ENCODE data around the gene TCAIM.
"Not testable (repeated sequence)": the region's sequence is repeated elsewhere in the genome, so short reads cannot be mapped to it uniquely, and the experiment has no call there.

DNA sequence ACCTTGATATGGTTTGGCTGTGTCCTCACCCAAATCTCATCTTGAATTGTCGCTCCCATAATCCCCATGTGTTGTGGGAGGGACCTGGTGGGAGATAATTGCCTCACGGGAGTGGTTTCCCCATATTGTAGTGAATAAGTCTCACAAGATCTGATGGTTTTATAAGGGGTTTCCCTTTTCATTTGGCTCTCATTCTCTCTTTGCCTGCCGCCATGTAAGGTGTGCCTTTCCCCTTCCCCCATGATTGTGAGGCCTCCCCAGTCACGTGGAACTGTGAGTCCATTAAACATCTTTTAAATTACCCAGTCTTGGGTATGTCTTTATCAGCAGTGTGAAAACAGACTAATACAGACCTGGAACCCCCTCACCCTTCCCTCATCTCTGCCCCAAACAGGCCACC, 79.6 kb downstream of the TCAIM start:
- TF ChIP-seq, protein P1, sequence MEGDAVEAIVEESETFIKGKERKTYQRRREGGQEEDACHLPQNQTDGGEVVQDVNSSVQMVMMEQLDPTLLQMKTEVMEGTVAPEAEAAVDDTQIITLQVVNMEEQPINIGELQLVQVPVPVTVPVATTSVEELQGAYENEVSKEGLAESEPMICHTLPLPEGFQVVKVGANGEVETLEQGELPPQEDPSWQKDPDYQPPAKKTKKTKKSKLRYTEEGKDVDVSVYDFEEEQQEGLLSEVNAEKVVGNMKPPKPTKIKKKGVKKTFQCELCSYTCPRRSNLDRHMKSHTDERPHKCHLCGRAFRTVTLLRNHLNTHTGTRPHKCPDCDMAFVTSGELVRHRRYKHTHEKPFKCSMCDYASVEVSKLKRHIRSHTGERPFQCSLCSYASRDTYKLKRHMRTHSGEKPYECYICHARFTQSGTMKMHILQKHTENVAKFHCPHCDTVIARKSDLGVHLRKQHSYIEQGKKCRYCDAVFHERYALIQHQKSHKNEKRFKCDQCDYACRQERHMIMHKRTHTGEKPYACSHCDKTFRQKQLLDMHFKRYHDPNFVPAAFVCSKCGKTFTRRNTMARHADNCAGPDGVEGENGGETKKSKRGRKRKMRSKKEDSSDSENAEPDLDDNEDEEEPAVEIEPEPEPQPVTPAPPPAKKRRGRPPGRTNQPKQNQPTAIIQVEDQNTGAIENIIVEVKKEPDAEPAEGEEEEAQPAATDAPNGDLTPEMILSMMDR (IDR thresholded peaks at IDR 0.05; ENCODE audit: low read depth, low read length) = not testable (repeated sequence)
- not testable (repeated sequence) for TF ChIP-seq POLR2A (IDR thresholded peaks at IDR 0.05; ENCODE audit: extremely low read depth, insufficient read length)
